H1 (cell line): ENCODE measurements around the gene RASAL2. TPM values are rescaled to one million over a fixed set of nuclear protein-coding genes. Genes with fewer than 3 reads are reported as not detected.

Source experiments
- CTCF ChIA-PET: fragments of 300-600 bp; sonication (Branson Sonifier 250); formaldehyde crosslinking; loops from one replicate; lab custom pipeline; 2021; ENCODE audit not compliant: partially characterized antibody; lab: Charles Lee
- POLR2A ChIA-PET: fragments of 300-600 bp; sonication (Branson Sonifier 250); formaldehyde crosslinking; loops from one replicate; lab custom pipeline; 2021; ENCODE audit warnings: inconsistent platforms; ENCODE audit not compliant: partially characterized antibody; lab: Charles Lee
- DNase-seq, 2 experiments: peaks; one replicate each; pipeline versions ENCODE4 v3.0.0 to v3.0.0-alpha.2; 2010 to 2022; ENCODE audit warnings: low spot score in 2 of 2, low read depth in 1 of 2, mixed read lengths in 1 of 2
- FAIRE-seq: peaks from 2 replicates; lab custom pipeline; 2011; peaks lifted over from hg19 to GRCh38; lab: Jason Lieb, UNC
- H2AFZ ChIP-seq: 2 replicates; pipeline ENCODE4 v1.8.1; 2012; ENCODE audit warnings: low read length, inconsistent platforms
- H2AK5ac ChIP-seq: 2 replicates; pipeline ENCODE4 v1.6.1; 2013; ENCODE audit warnings: low read depth, low read length
- H2BK120ac ChIP-seq: replicated peaks from 2 replicates; pipeline ENCODE3; 2013; ENCODE audit warnings: low read depth, low read length, inconsistent platforms
- H2BK12ac ChIP-seq: 2 replicates; pipeline ENCODE4 v1.6.1; 2013; ENCODE audit warnings: low read depth, low read length
- H2BK15ac ChIP-seq: 2 replicates; pipeline ENCODE4 v1.6.1; 2013; ENCODE audit warnings: low read length
- H2BK20ac ChIP-seq: 2 replicates; pipeline ENCODE4 v1.6.1; 2013; ENCODE audit warnings: low read length
- H2BK5ac ChIP-seq: 2 replicates; pipeline ENCODE4 v1.6.1; 2013; ENCODE audit warnings: low read depth, low read length
- H3K14ac ChIP-seq: 2 replicates; pipeline ENCODE4 v1.6.1; 2013; ENCODE audit warnings: inconsistent platforms; ENCODE audit not compliant: insufficient read length
- H3K18ac ChIP-seq: 2 replicates; pipeline ENCODE4 v1.6.1; 2013; ENCODE audit warnings: low read length; ENCODE audit errors: extremely low read depth
- H3K23ac ChIP-seq: 2 replicates; pipeline ENCODE4 v1.6.1; 2013; ENCODE audit warnings: inconsistent platforms; ENCODE audit not compliant: insufficient read length
- H3K23me2 ChIP-seq: 2 replicates; pipeline ENCODE4 v1.6.1; 2013; ENCODE audit warnings: low read depth, low read length
- H3K27ac ChIP-seq: 2 replicates; pipeline ENCODE4 v1.6.1; 2011; ENCODE audit warnings: low read depth, low read length, inconsistent platforms
- H3K27me3 ChIP-seq, 4 experiments: replicated peaks in 1 of 4; 1 replicate in 1 of 4; 2 replicates in 3 of 4; pipeline versions ENCODE4 v1.6.1 to v1.8.1; 2011 to 2013; ENCODE audit warnings: low read length in 3 of 4, mild to moderate bottlenecking in 3 of 4, inconsistent platforms in 2 of 4, mixed read lengths in 2 of 4, moderate library complexity in 1 of 4; ENCODE audit not compliant: control insufficient read depth in 3 of 4, insufficient read depth in 3 of 4; ENCODE audit errors: extremely low read depth in 1 of 4
- H3K36me3 ChIP-seq, 4 experiments: 2 replicates each; pipeline versions ENCODE4 v1.6.1 to v1.8.1; 2011 to 2013; ENCODE audit warnings: mild to moderate bottlenecking in 4 of 4, low read length in 3 of 4, moderate library complexity in 2 of 4, control low read depth in 1 of 4, inconsistent platforms in 1 of 4; ENCODE audit not compliant: insufficient read depth in 4 of 4, control insufficient read depth in 2 of 4
- H3K4ac ChIP-seq: replicated peaks from 2 replicates; pipeline ENCODE3; 2013; ENCODE audit warnings: low read length, low read depth, mixed read lengths, inconsistent platforms; ENCODE audit not compliant: insufficient read length
- H3K4me1 ChIP-seq, 4 experiments: replicated peaks in 1 of 4; 1 replicate in 1 of 4; 2 replicates in 3 of 4; pipeline versions ENCODE4 v1.6.1 to v1.8.1; 2011 to 2013; ENCODE audit warnings: low read length in 3 of 4, inconsistent platforms in 2 of 4, mixed read lengths in 1 of 4; ENCODE audit not compliant: insufficient read depth in 4 of 4, control insufficient read depth in 3 of 4
- H3K4me2 ChIP-seq, 2 experiments: 2 replicates each; pipeline versions ENCODE4 v1.6.1 to v1.8.1; 2011 to 2013; ENCODE audit warnings: low read depth in 2 of 2, low read length in 2 of 2, control low read depth in 1 of 2, inconsistent platforms in 1 of 2, mild to moderate bottlenecking in 1 of 2; ENCODE audit not compliant: insufficient read depth in 1 of 2
- H3K4me3 ChIP-seq, 4 experiments: fragments of 200-600, 300-600 bp in 1 of 4; sonication (generic), shearing (Covaris generic), sonication (Bioruptor Twin) in 1 of 4; 2 replicates each; pipeline versions ENCODE4 v1.5.1 to v1.8.1; 2011 to 2016; ENCODE audit warnings: low read length in 4 of 4, low read depth in 3 of 4, control low read depth in 2 of 4, inconsistent platforms in 2 of 4, mild to moderate bottlenecking in 2 of 4, mixed read lengths in 1 of 4, moderate library complexity in 1 of 4; ENCODE audit not compliant: insufficient read depth in 2 of 4; ENCODE audit errors: extremely low read depth in 1 of 4
- H3K56ac ChIP-seq: replicated peaks from 2 replicates; pipeline ENCODE3; 2013; ENCODE audit warnings: low read depth, mild to moderate bottlenecking, mixed read lengths, low read length, inconsistent platforms; ENCODE audit not compliant: insufficient read length
- H3K79me1 ChIP-seq: 2 replicates; pipeline ENCODE4 v1.6.1; 2013; ENCODE audit warnings: low read depth, low read length, control low read depth
- H3K79me2 ChIP-seq, 2 experiments: 2 replicates each; pipeline versions ENCODE4 v1.6.1 to v1.8.1; 2012 to 2013; ENCODE audit warnings: low read length in 2 of 2, mild to moderate bottlenecking in 2 of 2, inconsistent platforms in 1 of 2; ENCODE audit not compliant: insufficient read depth in 2 of 2, control insufficient read depth in 1 of 2
- H3K9ac ChIP-seq, 4 experiments: replicated peaks in 1 of 4; 1 replicate in 1 of 4; 2 replicates in 3 of 4; pipeline versions ENCODE4 v1.6.1 to v1.8.1; 2011 to 2013; ENCODE audit warnings: low read depth in 3 of 4, low read length in 3 of 4, control low read depth in 2 of 4, mild to moderate bottlenecking in 2 of 4, moderate library complexity in 2 of 4, inconsistent platforms in 1 of 4; ENCODE audit errors: extremely low read depth in 1 of 4
- H3K9me3 ChIP-seq, 2 experiments: 2 replicates each; pipeline versions ENCODE4 v1.6.1 to v1.8.1; 2012 to 2013; ENCODE audit warnings: mild to moderate bottlenecking in 2 of 2, moderate library complexity in 2 of 2, control low read depth in 1 of 2, inconsistent platforms in 1 of 2, low read depth in 1 of 2, low read length in 1 of 2, mixed read lengths in 1 of 2; ENCODE audit not compliant: insufficient read depth in 2 of 2
- H4K20me1 ChIP-seq, 2 experiments: replicated peaks in 1 of 2; 2 replicates each; pipeline versions ENCODE3 to v1.8.1; 2011 to 2013; ENCODE audit warnings: inconsistent platforms in 2 of 2, low read length in 2 of 2, mild to moderate bottlenecking in 1 of 2; ENCODE audit not compliant: insufficient read depth in 2 of 2, control insufficient read depth in 1 of 2
- H4K5ac ChIP-seq: 2 replicates; pipeline ENCODE4 v1.6.1; 2013; ENCODE audit warnings: low read length, low read depth, mixed read lengths, inconsistent platforms; ENCODE audit not compliant: insufficient read length
- H4K8ac ChIP-seq: 2 replicates; pipeline ENCODE4 v1.8.0; 2013; ENCODE audit warnings: mild to moderate bottlenecking, moderate library complexity, low read length, inconsistent platforms; ENCODE audit not compliant: insufficient read depth; ENCODE audit errors: extremely low read depth
- H4K91ac ChIP-seq: replicated peaks from 2 replicates; pipeline ENCODE3; 2013; ENCODE audit warnings: low read length, mixed read lengths, inconsistent platforms; ENCODE audit not compliant: insufficient read length
- EGR1 ChIP-seq: IDR thresholded peaks from 2 replicates; pipeline ENCODE4 v1.6.1; 2011; ENCODE audit warnings: low read depth, low read length, borderline replicate concordance
- SUZ12 ChIP-seq: fragments of 200-600 bp; sonication (generic); IDR thresholded peaks from 2 replicates; pipeline ENCODE4 v1.6.1; 2012; ENCODE audit warnings: mild to moderate bottlenecking, inconsistent platforms, low read length, moderate library complexity, mixed read lengths
- WGBS, 2 experiments: shearing (Covaris generic) in 1 of 2; methylation state at CpG; one replicate each; pipeline versions ENCODE4 v1.1.6 to v1.1.7; 2013 to 2015; ENCODE audit warnings: low lambda C conversion rate in 2 of 2, mixed read lengths in 2 of 2, inconsistent platforms in 1 of 2, low coverage in 1 of 2, missing lambda C conversion rate in 1 of 2; ENCODE audit not compliant: insufficient replicate concordance in 2 of 2, insufficient coverage in 1 of 2, insufficient read length in 1 of 2; ENCODE audit errors: extremely low coverage in 1 of 2, missing lambda C conversion rate in 1 of 2; 5-methylcytosine and 5-hydroxymethylcytosine counted together
- polyA plus RNA-seq, 7 experiments: library from polyadenylated mRNA; depleted of rRNA in 3 of 7; stranded (reverse) in 5 of 7; unstranded in 2 of 7; fragments of >200 nt in 5 of 7; fragments of 200-250 nt in 2 of 7; gene quantifications; 1 replicate in 5 of 7; 2 replicates in 1 of 7; 4 replicates in 1 of 7; pipeline versions ENCODE4 v1.2.1 to v1.2.3, GENCODE V29; 2011 to 2013; ENCODE audit warnings: missing spikeins in 2 of 7, mixed read lengths in 2 of 7
- total RNA-seq: library from RNA; stranded (reverse); fragmentation: NEBNext Ultra II Directional; extraction: Animal tissue kit (Norgen Biotek cat#: 25700); gene quantifications from 2 replicates; pipeline ENCODE4 v1.2.1, GENCODE V29; 2021

RASAL2 gene
- total and polyA plus RNA-seq, 2 of the 8 experiments (the other 6 are each of a cell fraction or from before 2014, with no cell fraction given), result 15.9 to 32.5 TPM

- Histone ChIP-seq H2BK15ac (no peak overlapping the region), H2AFZ (no peak overlapping the region), H4K8ac (no peak overlapping the region; the same call in 1 of the 2 replicates), H3K14ac (no peak overlapping the region), H3K27ac (no peak overlapping the region), H3K18ac (no peak overlapping the region), H3K4me2 (no peak overlapping the region), H3K36me3 (no peaks in the 10 kb centered on the region), H3K79me1 (no peaks in the 10 kb centered on the region), H4K20me1 (peaks cover 0 to 2% of the 10 kb centered on the region in 2 experiments), H4K91ac (no peak overlapping the region), H2AK5ac (no peak overlapping the region), H3K27me3 (no peaks in the 10 kb centered on the region), H3K79me2 (0 out of 4 replicates have a peak, but pooled peaks cover 0 to 2% of the 10 kb centered on the region in 2 experiments), H3K4me1 (peaks cover 0 to 3% (median 0%) of the 10 kb centered on the region in 4 experiments; a peak in 2 of 7 replicates), H3K56ac (no peak overlapping the region), H2BK5ac (no peak overlapping the region), H2BK120ac (no peak overlapping the region), H3K9ac (no peak overlapping the region), H3K9me3 (no peaks in the 10 kb centered on the region), H2BK20ac (no peak overlapping the region), H2BK12ac (no peak overlapping the region), H3K23ac (no peak overlapping the region), H3K4ac (no peak overlapping the region), H4K5ac (no peak overlapping the region), H3K4me3 (no peak overlapping the region), H3K23me2 (no peaks in the 10 kb centered on the region)
- FAIRE-seq (no peak), DNase-seq (no peak)
- ChIA-PET CTCF (interaction anchor here (0.7 to 1.0 kb wide), 2 partner anchors 9 to 87 kb away, joined by 3 read pairs; no protein-coding TSS in a partner anchor), POLR2A (interaction anchor here (0.9 kb wide), 1 partner anchor 13 kb away, joined by 3 read pairs; no protein-coding TSS in a partner anchor)
- 91% methylated on average over 7 of the region's 7 CpGs; no CpG with 5 or more reads in 1 of the 2 experiments for WGBS, 2 experiments
- no peak for TF ChIP-seq EGR1
- no peak for TF ChIP-seq SUZ12
Observed at GRCh38 chr1:178411756-178412399, 318.0 kb downstream of the RASAL2 start.
